ENCODE results near the gene PTPRR. TPM values are rescaled to one million over a fixed set of nuclear protein-coding genes. Genes with fewer than 3 reads are reported as not detected.

The PTPRR gene
- total RNA-seq, 4 donors from 2014 or later: 0.19 TPM; not detected in 3

- DNase-seq: no peak
- no peak overlapping the region for H3K4me3 ChIP-seq
- H3K4me1 ChIP-seq: peaks cover 0 to 5% (median 2%) of the 10 kb centered on the region in 3 donors
- no peaks in the 10 kb centered on the region for H3K9me3 ChIP-seq
- intact Hi-C loops (cut with DNase I): no loop called here
- TF ChIP-seq POLR2A (IDR thresholded peaks at IDR 0.05): no peak
- TF ChIP-seq CTCF (IDR thresholded peaks at IDR 0.05): no peak
- no peaks in the 10 kb centered on the region for H3K27me3 ChIP-seq
- no peak overlapping the region for H3K27ac ChIP-seq
- WGBS, 2 donors: 65 to 67% methylated on average over 5 of the region's 5 CpGs
- H3K36me3 ChIP-seq: no peaks in the 10 kb centered on the region
These were observed 259.8 kb downstream of the PTPRR start for GRCh38 chr12:70660620-70661219.

GRCh38 chr12:70660002-70660604, 260.4 kb downstream of the PTPRR start:
- H3K4me1 ChIP-seq: peaks cover 0 to 5% (median 2%) of the 10 kb centered on the region in 3 donors
- H3K27ac ChIP-seq: no peak overlapping the region
- 93 to 98% methylated on average over 5 of the region's 5 CpGs for WGBS, 2 donors
- no peaks in the 10 kb centered on the region for H3K9me3 ChIP-seq
- no peak overlapping the region for H3K4me3 ChIP-seq
- intact Hi-C loops (cut with DNase I): no loop called here
- no peaks in the 10 kb centered on the region for H3K27me3 ChIP-seq
- TF ChIP-seq POLR2A (IDR thresholded peaks at IDR 0.05): no peak
- TF ChIP-seq CTCF (IDR thresholded peaks at IDR 0.05): no peak
- no peaks in the 10 kb centered on the region for H3K36me3 ChIP-seq
- DNase-seq: no peak

GRCh38 chr12:70659077-70659606, 261.4 kb downstream of the PTPRR start:
- H3K27me3 ChIP-seq: no peaks in the 10 kb centered on the region
- intact Hi-C loops (cut with DNase I): no loop called here
- H3K9me3 ChIP-seq: no peaks in the 10 kb centered on the region
- H3K4me3 ChIP-seq: no peak overlapping the region
- no peak for DNase-seq
- no peak overlapping the region for H3K27ac ChIP-seq
- TF ChIP-seq POLR2A (IDR thresholded peaks at IDR 0.05): no peak
- no peak for TF ChIP-seq CTCF (IDR thresholded peaks at IDR 0.05)
- WGBS, 2 donors: 95% methylated on average over 4 of the region's 6 CpGs
- H3K4me1 ChIP-seq: peaks cover 0 to 5% (median 2%) of the 10 kb centered on the region in 3 donors
- H3K36me3 ChIP-seq: no peaks in the 10 kb centered on the region

- DNase-seq: no peak
- no peaks in the 10 kb centered on the region for H3K9me3 ChIP-seq
- H3K27me3 ChIP-seq: no peaks in the 10 kb centered on the region
- intact Hi-C loops (cut with DNase I): no loop called here
- no peaks in the 10 kb centered on the region for H3K36me3 ChIP-seq
- no peak for TF ChIP-seq CTCF (IDR thresholded peaks at IDR 0.05)
- TF ChIP-seq POLR2A (IDR thresholded peaks at IDR 0.05): no peak
- no peak overlapping the region for H3K27ac ChIP-seq
- no peak overlapping the region for H3K4me3 ChIP-seq
- H3K4me1 ChIP-seq: peaks cover 0 to 5% (median 2%) of the 10 kb centered on the region in 3 donors
- 67% methylated on average over 4 of the region's 4 CpGs for WGBS, 2 donors
These were observed 262.8 kb downstream of the PTPRR start for GRCh38 chr12:70657616-70658286.

- no peaks in the 10 kb centered on the region for H3K27me3 ChIP-seq
- H3K36me3 ChIP-seq: no peaks in the 10 kb centered on the region
- TF ChIP-seq CTCF (IDR thresholded peaks at IDR 0.05) (no peak), POLR2A (IDR thresholded peaks at IDR 0.05) (no peak)
- H3K9me3 ChIP-seq: no peaks in the 10 kb centered on the region
- no peak for DNase-seq
- H3K4me3 ChIP-seq: no peak overlapping the region
- no peak overlapping the region for H3K27ac ChIP-seq
- peaks cover 0 to 8% (median 0%) of the 10 kb centered on the region in 3 donors for H3K4me1 ChIP-seq
- WGBS, 2 donors: 76 to 83% methylated on average over 1 of the region's 1 CpG
- intact Hi-C loops (cut with DNase I): no loop called here
These were observed 268.1 kb downstream of the PTPRR start for GRCh38 chr12:70652451-70652850.

Data from esophagus squamous epithelium (tissue), 5 donors.